Thyroid gland (tissue), 4 donors: ENCODE results near the gene NGDN. TPM values are rescaled to one million over a fixed set of nuclear protein-coding genes. Genes with fewer than 3 reads are reported as not detected.

ENCODE experiments used
- DNase-seq, 2 donors: peaks; one replicate each; pipeline ENCODE4 v3.0.0-alpha.2; 2019
- H3K27ac ChIP-seq, 3 donors: fragments of 200-600 bp; sonication (generic); 1 replicate in 2 of 3; 2 replicates in 1 of 3; pipeline ENCODE4 v1.5.1; 2016 to 2019; ENCODE audit warnings: mild to moderate bottlenecking in 1 of 3, moderate library complexity in 1 of 3
- H3K27me3 ChIP-seq: fragments of 200-600 bp; sonication (generic); one replicate; pipeline ENCODE4 v1.5.1; 2019
- H3K36me3 ChIP-seq, 2 donors: fragments of 200-600 bp; sonication (generic); one replicate each; pipeline ENCODE4 v1.5.1; 2016 to 2019
- H3K4me1 ChIP-seq, 2 donors: fragments of 200-600 bp; sonication (generic); one replicate each; pipeline ENCODE4 v1.5.1; 2017 to 2019
- H3K4me3 ChIP-seq, 3 donors: fragments of 200-600 bp; sonication (generic); replicated peaks in 1 of 3; 1 replicate in 2 of 3; 2 replicates in 1 of 3; pipeline ENCODE4 v1.5.1; 2016; ENCODE audit warnings: mild to moderate bottlenecking in 1 of 3
- H3K9me3 ChIP-seq: fragments of 200-600 bp; sonication (generic); one replicate; pipeline ENCODE4 v1.5.1; 2017
- CTCF ChIP-seq, 6 experiments: fragments of 200-600 bp in 3 of 6; fragments of 450-650 bp in 3 of 6; sonication (generic) in 3 of 6; IDR thresholded peaks; one replicate each; pipeline ENCODE4 v1.5.1; 2016 to 2019; ENCODE audit warnings: antibody characterized with exemption in 6 of 6, mild to moderate bottlenecking in 2 of 6, inconsistent platforms in 1 of 6, moderate library complexity in 1 of 6
- POLR2A ChIP-seq, 2 donors: fragments of 450-650 bp; IDR thresholded peaks; one replicate each; pipeline ENCODE4 v1.6.1; 2017; ENCODE audit warnings: antibody characterized with exemption in 2 of 2, mild to moderate bottlenecking in 2 of 2, moderate library complexity in 1 of 2
- WGBS, 2 donors: methylation state at CpG; one replicate each; pipeline ENCODE4 v1.1.5; 2017; 5-methylcytosine and 5-hydroxymethylcytosine counted together
- intact Hi-C: fragments of 100-400 bp; cut with DNase I; formaldehyde crosslinking; loops from one replicate; pipeline ENCODE4 v1.15.1; 2023
- total RNA-seq, 4 donors: library from RNA; depleted of rRNA; stranded (reverse); fragments of >200 nt; gene quantifications; one replicate each; pipeline ENCODE4 v1.2.3, GENCODE V29; 2016

NGDN gene
- total RNA-seq, 4 donors from 2014 or later: 31.3 to 51.1 (median 39.7) TPM

GRCh38 chr14:23432102-23432925 is 37.2 kb upstream of the NGDN start:
- Histone ChIP-seq H3K4me3 (no peak overlapping the region), H3K27me3 (no peaks in the 10 kb centered on the region), H3K4me1 (peaks cover 0 to 11% of the 10 kb centered on the region in 2 donors), H3K27ac (no peak overlapping the region), H3K9me3 (no peaks in the 10 kb centered on the region), H3K36me3 (no peaks in the 10 kb centered on the region)
- intact Hi-C loops: no loop called here
- TF ChIP-seq CTCF (IDR thresholded peaks at IDR 0.05) (no peak), POLR2A (IDR thresholded peaks at IDR 0.05) (no peak)
- WGBS, 2 donors: 66 to 70% methylated on average over 16 to 17 of the region's 17 CpGs
- DNase-seq: no peak

GRCh38 chr14:23432946-23433345 is 36.6 kb upstream of the NGDN start:
- H3K4me1 ChIP-seq: peaks cover 0 to 11% of the 10 kb centered on the region in 2 donors
- no peak for DNase-seq
- H3K27ac ChIP-seq: no peak overlapping the region
- H3K9me3 ChIP-seq: no peaks in the 10 kb centered on the region
- H3K4me3 ChIP-seq: no peak overlapping the region
- no peaks in the 10 kb centered on the region for H3K27me3 ChIP-seq
- TF ChIP-seq CTCF (IDR thresholded peaks at IDR 0.05) (no peak), POLR2A (IDR thresholded peaks at IDR 0.05) (no peak)
- intact Hi-C loops: no loop called here
- WGBS, 2 donors: 83 to 93% methylated on average over 10 of the region's 10 CpGs
- no peaks in the 10 kb centered on the region for H3K36me3 ChIP-seq

- no peak for DNase-seq
- Histone ChIP-seq H3K36me3 (no peaks in the 10 kb centered on the region), H3K27ac (no peak overlapping the region), H3K4me1 (peaks cover 0 to 11% of the 10 kb centered on the region in 2 donors), H3K4me3 (no peak overlapping the region), H3K27me3 (no peaks in the 10 kb centered on the region), H3K9me3 (no peaks in the 10 kb centered on the region)
- WGBS, 2 donors: 80 to 97% methylated on average over 6 to 10 of the region's 10 CpGs
- intact Hi-C loops: no loop called here
- no peak for TF ChIP-seq POLR2A (IDR thresholded peaks at IDR 0.05)
- TF ChIP-seq CTCF (IDR thresholded peaks at IDR 0.05): no peak
Measured at GRCh38 chr14:23433457-23433856, 36.0 kb upstream of the NGDN start.

- TF ChIP-seq CTCF (IDR thresholded peaks at IDR 0.05) (no peak), POLR2A (IDR thresholded peaks at IDR 0.05) (no peak)
- no peaks in the 10 kb centered on the region for H3K36me3 ChIP-seq
- peaks cover 0 to 11% of the 10 kb centered on the region in 2 donors for H3K4me1 ChIP-seq
- no peaks in the 10 kb centered on the region for H3K27me3 ChIP-seq
- WGBS, 2 donors: 88 to 91% methylated on average over 8 of the region's 8 CpGs
- no peak overlapping the region for H3K4me3 ChIP-seq
- no peak for DNase-seq
- intact Hi-C loops: no loop called here
- no peaks in the 10 kb centered on the region for H3K9me3 ChIP-seq
- no peak overlapping the region for H3K27ac ChIP-seq
Measured at GRCh38 chr14:23434488-23435222, 34.8 kb upstream of the NGDN start.
